GM12878 (cell line): ENCODE data around the gene RILPL2. TPM values are rescaled to one million over a fixed set of nuclear protein-coding genes. Genes with fewer than 3 reads are reported as not detected.

ENCODE experiments used
- ATF7 ChIP-seq: fragments of 450-650 bp; IDR thresholded peaks from 2 replicates; pipeline ENCODE4 v1.6.1; 2016; ENCODE audit warnings: low read depth, mild to moderate bottlenecking
- BMI1 ChIP-seq: fragments of 450-650 bp; IDR thresholded peaks from 2 replicates; pipeline ENCODE4 v1.6.1; 2016; ENCODE audit warnings: mild to moderate bottlenecking, moderate library complexity, borderline replicate concordance
- E2F8 ChIP-seq: fragments of 450-650 bp; IDR thresholded peaks from 2 replicates; pipeline ENCODE4 v1.6.1; 2018; ENCODE audit warnings: mild to moderate bottlenecking, low read depth, moderate library complexity; ENCODE audit not compliant: partially characterized antibody
- ESRRA ChIP-seq: IDR thresholded peaks from 2 replicates; pipeline ENCODE4 v1.6.1; 2012; ENCODE audit warnings: mild to moderate bottlenecking, low read length, improper control_type of control experiment
- EZH2 ChIP-seq: IDR thresholded peaks from 2 replicates; pipeline ENCODE4 v1.6.1; 2012; ENCODE audit warnings: low read depth, mild to moderate bottlenecking, control low read depth, inconsistent platforms, low read length, borderline replicate concordance; ENCODE audit not compliant: control insufficient read depth
- FOS ChIP-seq: IDR thresholded peaks from 3 replicates; pipeline ENCODE4 v1.6.1; 2011; ENCODE audit warnings: borderline replicate concordance; ENCODE audit not compliant: insufficient read length; ENCODE audit errors: extremely low read depth
- FOXK2 ChIP-seq: fragments of 450-650 bp; IDR thresholded peaks from 2 replicates; pipeline ENCODE4 v1.6.1; 2017; ENCODE audit warnings: mild to moderate bottlenecking, moderate library complexity
- IKZF1 ChIP-seq: fragments of 450-650 bp; conservative IDR thresholded peaks from 2 replicates; pipeline ENCODE4 v1.6.1; 2017; ENCODE audit warnings: antibody characterized with exemption, mild to moderate bottlenecking
- MXI1 ChIP-seq: fragments of 150-350 bp; IDR thresholded peaks from 2 replicates; pipeline ENCODE4 v1.6.1; 2011; ENCODE audit warnings: low read depth, mild to moderate bottlenecking, inconsistent platforms, low read length, improper control_type of control experiment
- NFYA ChIP-seq: IDR thresholded peaks from 2 replicates; pipeline ENCODE4 v1.6.1; 2011; ENCODE audit warnings: low read depth, mild to moderate bottlenecking, low read length, improper control_type of control experiment, borderline replicate concordance
- NKRF ChIP-seq: fragments of 450-650 bp; conservative IDR thresholded peaks from 2 replicates; pipeline ENCODE4 v1.6.1; 2017; ENCODE audit warnings: mild to moderate bottlenecking, moderate library complexity
- RFX5 ChIP-seq: IDR thresholded peaks from 2 replicates; pipeline ENCODE4 v1.6.1; 2011; ENCODE audit warnings: low read depth, low read length, improper control_type of control experiment
- SIN3A ChIP-seq: IDR thresholded peaks from 2 replicates; pipeline ENCODE4 v1.6.1; 2012; ENCODE audit warnings: low read depth, low read length, improper control_type of control experiment
- SUZ12 ChIP-seq: fragments of 200-600 bp; sonication (generic); IDR thresholded peaks from one replicate; pipeline ENCODE4 v1.6.1; 2018; ENCODE audit warnings: antibody characterized with exemption, mild to moderate bottlenecking; ENCODE audit not compliant: unreplicated experiment
- ZNF592 ChIP-seq: fragments of 450-650 bp; IDR thresholded peaks from 2 replicates; pipeline ENCODE4 v1.6.1; 2017; ENCODE audit warnings: mild to moderate bottlenecking, moderate library complexity
- polyA plus RNA-seq, 11 experiments: library from polyadenylated mRNA; depleted of rRNA in 4 of 11; unstranded in 6 of 11; stranded (reverse) in 5 of 11; fragments of >200 nt; fragmentation: Nextera tagmentation in 4 of 11; fragmentation: Illumina TruSeq in 1 of 11; extraction: Ambion mirVana in 4 of 11; extraction: Trizol in 1 of 11; gene quantifications; 1 replicate in 1 of 11; 2 replicates in 10 of 11; pipeline versions ENCODE4 v1.2.1 to v1.2.3, GENCODE V29; 2011 to 2016; ENCODE audit warnings: inconsistent platforms in 2 of 11, missing spikeins in 2 of 11, low read depth in 1 of 11
- total RNA-seq, 4 experiments: library from RNA; depleted of rRNA in 3 of 4; stranded (reverse); fragments of >200 nt in 3 of 4; fragmentation: Illumina TruSeq in 1 of 4; extraction: Trizol in 1 of 4; gene quantifications; 2 replicates each; pipeline versions ENCODE4 v1.2.1 to v1.2.3, GENCODE V29; 2013 to 2021
- TF ChIP-seq, protein P1 (sequence below): IDR thresholded peaks from 2 replicates; pipeline ENCODE4 v1.6.1; 2012; ENCODE audit warnings: low read depth, low read length, improper control_type of control experiment

RILPL2 gene
- total and polyA plus RNA-seq, 10 of the 15 experiments (the other 5 are each of a cell fraction or from before 2014, with no cell fraction given), result 3.5 to 38.5 (median 19.7) TPM

GRCh38 chr12:123388177-123388950, 48.1 kb downstream of the RILPL2 start (continued):
- TF ChIP-seq ESRRA (no peak), SUZ12 (no peak), NFYA (no peak), NKRF (peak; percentile 33; the same call in 1 of the 2 replicates), FOXK2 (no peak), E2F8 (no peak), ATF7 (peak; percentile 44; the same call in 1 of the 2 replicates), RFX5 (peak; percentile 82; the same call in 1 of the 2 replicates), SIN3A (peak; percentile 31; the same call in 1 of the 2 replicates), ZNF592 (no peak), MXI1 (0 out of 2 replicates have a peak, but pooled peaks have one; percentile 25), BMI1 (no peak), FOS (no peak), EZH2 (no peak), IKZF1 (peak; percentile 88)
- TF ChIP-seq, protein P1, sequence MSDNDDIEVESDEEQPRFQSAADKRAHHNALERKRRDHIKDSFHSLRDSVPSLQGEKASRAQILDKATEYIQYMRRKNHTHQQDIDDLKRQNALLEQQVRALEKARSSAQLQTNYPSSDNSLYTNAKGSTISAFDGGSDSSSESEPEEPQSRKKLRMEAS, result no peak
